Measurements from ENCODE around the gene METTL26. TPM values are rescaled to one million over a fixed set of nuclear protein-coding genes. Genes with fewer than 3 reads are reported as not detected.

The METTL26 gene
- total and polyA plus RNA-seq, 9 of the 15 experiments (the other 6 are each of a cell fraction or from before 2014, with no cell fraction given): 7.3 to 262 (median 80.9) TPM

GRCh38 chr16:642189-643049 is 6.3 kb upstream of the METTL26 start (continued):
- TF ChIP-seq FOXP1 (CRISPR knock-in tag; IDR thresholded peaks at IDR 0.05) (0 out of 2 replicates have a peak, but pooled peaks have one; percentile 23), BHLHE40 (IDR thresholded peaks at IDR 0.05; ENCODE audit: low read length) (0 out of 2 replicates have a peak, but pooled peaks have one; percentile 23), ELF1 (tag; IDR thresholded peaks at IDR 0.05) (peak; percentile 74), REST (IDR thresholded peaks at IDR 0.05; ENCODE audit: borderline replicate concordance) (no peak), REST (CRISPR knock-in tag; IDR thresholded peaks at IDR 0.05; ENCODE audit: low read depth) (no peak), SIN3A (IDR thresholded peaks at IDR 0.05; ENCODE audit: borderline replicate concordance in 2 of 2, control insufficient read depth in 1 of 2, low read depth in 2 of 2, low read length in 2 of 2) (peak; percentile 17 to 50; a peak in 2 of 4 replicates), NCOA4 (IDR thresholded peaks at IDR 0.05; ENCODE audit: partially characterized antibody) (no peak), MEIS2 (IDR thresholded peaks at IDR 0.05; ENCODE audit: partially characterized antibody) (no peak), E2F4 (CRISPR knock-in tag; IDR thresholded peaks at IDR 0.05; ENCODE audit: low read depth) (0 out of 2 replicates have a peak, but pooled peaks have one; percentile 30), ZNF740 (CRISPR knock-in tag; IDR thresholded peaks at IDR 0.05) (peak; percentile 83), ZNF740 (tag; IDR thresholded peaks at IDR 0.05) (peak in 1 of 2 experiments; percentile 70; a peak in 2 of 4 replicates), ZNF395 (CRISPR knock-in tag; IDR thresholded peaks at IDR 0.05) (peak; percentile 59; the same call in 1 of the 2 replicates), ZBTB12 (CRISPR knock-in tag; IDR thresholded peaks at IDR 0.05) (no peak)
